GM19397 (cell line): ENCODE measurements around the gene ITPR2.
"Not testable (repeated sequence)": the region's sequence is repeated elsewhere in the genome, so short reads cannot be mapped to it uniquely, and the experiment has no call there.

Experiments
- ATAC-seq: cut with Tn5 transposase; IDR thresholded peaks from one replicate; pipeline ENCODE4 v1.9.1; 2021; ENCODE audit warnings: mild to moderate bottlenecking, moderate library complexity; ENCODE audit not compliant: unreplicated experiment

The ITPR2 gene

DNA sequence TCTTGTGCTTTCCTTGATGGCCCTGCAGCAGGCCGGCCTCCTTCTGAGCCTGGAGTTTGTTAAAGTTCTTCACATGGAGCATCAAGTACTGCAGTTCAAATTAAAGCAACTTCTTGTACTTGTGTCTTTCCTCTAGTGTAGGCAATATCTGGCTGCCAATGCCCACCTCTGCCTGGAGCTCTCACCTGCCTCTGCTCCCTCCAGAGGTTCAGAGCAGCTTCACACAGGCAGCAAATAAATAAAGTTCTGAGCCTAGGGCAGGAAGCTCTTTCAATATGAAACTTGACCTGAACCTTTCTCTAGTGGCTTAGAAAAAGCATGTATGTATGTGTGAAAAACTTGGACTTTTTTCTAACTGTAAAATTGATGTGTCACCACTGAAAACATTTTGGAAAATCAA is 65.9 kb downstream of the ITPR2 start:
- ATAC-seq = no peak

DNA sequence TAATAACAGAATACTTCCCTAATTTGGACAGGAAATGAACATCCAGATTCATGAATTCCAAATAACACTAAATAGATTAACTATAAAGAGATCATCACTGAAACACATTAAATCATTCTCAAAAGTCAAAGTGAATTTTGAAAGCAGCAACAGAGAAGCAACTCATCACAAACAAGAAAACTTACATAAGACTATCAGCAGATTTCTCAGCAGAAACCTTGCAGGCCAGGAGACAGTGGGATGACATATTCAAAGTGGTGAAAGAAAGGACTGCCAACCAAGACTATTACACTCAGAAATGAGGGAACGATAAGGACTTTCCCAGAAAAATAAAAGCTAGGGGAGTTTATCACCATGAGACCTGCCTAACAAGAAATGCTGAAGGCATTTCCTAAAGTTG is 70.8 kb downstream of the ITPR2 start:
- ATAC-seq = no peak

DNA sequence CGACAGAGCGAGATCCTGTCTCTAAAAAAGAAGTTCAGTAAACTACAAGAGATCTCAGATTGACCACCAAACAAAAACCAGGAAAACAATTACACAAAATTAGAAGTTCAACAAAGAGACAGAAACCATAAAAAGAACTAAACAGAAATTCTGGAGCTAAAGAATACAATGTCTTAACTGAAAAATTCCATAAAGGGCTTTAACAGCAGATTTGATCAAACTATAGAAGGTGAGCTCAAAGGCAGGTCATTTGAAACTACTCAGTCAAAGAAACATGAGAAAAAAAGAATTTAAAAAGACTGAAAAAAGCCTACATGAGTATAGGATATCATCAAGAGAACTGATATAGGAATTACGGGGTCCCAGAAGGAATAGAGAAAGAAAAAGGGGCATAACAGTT is 71.2 kb downstream of the ITPR2 start:
- no peak for ATAC-seq

DNA sequence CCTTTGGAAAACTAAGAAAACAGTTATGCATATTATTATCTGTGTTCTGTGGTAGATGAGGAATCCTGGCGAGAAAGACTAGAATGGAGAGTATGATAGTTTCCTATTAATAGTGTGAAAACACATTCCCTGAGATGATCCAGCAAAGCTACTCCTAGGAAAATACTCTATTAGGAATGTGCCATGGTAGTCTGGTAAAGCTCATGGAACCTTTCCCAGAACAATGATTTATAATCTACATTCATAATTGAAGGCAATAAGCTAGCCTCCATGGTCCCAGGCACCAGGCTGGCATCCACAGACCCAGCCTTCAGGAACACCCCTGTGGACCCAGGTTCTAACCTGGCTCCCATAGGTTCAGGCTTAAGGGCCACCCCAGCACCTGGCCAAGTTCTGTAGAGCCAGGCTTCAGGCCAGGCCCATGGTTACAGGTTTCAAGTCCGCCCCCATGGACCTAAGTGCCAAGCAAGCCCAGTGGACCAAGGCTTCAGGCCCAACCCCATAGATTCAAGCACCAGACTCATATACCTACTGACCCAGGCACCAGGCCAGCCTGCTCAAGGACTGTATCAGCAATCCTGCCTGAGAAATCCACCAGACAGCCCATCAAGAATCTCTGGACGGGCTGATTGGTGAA is 72.2 kb downstream of the ITPR2 start:
- ATAC-seq = no peak

DNA sequence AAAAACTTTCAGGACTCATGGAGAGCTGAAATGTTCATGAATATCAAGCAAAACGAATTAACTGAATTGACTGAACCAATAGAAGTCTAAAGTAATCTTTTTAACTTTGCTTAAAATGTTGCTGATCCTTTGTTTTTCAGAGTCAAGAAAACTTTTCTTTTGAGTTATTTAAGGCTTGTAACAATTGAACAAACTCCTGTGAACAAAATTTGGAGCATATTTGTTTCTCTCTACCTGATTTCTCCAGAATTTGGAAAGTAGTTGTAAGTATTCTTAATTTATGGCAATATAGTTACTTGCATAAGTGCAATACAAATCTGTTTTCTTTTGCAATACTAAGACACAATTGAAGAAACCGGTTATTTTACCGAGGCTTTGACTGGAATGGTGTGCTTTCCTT is 77.6 kb downstream of the ITPR2 start:
- not testable (repeated sequence) for ATAC-seq

DNA sequence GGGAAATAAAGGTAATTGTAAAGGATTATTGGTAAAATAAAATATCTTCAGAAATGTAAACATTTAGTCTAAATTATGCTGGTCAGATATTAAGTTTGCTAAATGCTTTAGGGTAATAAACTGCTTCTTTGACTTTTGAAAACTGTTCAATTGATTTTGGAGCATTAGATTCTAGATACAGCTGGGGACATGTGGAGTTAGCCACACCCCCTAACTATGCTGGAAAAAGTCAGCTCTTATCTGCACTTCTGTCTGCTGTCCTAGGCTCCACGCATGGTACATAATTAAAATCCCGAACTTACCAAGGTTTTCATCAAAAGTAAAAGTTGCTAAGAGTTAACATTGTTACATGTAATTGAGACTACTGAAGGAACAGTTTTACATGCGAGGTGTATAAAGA is 78.8 kb downstream of the ITPR2 start:
- ATAC-seq = no peak

DNA sequence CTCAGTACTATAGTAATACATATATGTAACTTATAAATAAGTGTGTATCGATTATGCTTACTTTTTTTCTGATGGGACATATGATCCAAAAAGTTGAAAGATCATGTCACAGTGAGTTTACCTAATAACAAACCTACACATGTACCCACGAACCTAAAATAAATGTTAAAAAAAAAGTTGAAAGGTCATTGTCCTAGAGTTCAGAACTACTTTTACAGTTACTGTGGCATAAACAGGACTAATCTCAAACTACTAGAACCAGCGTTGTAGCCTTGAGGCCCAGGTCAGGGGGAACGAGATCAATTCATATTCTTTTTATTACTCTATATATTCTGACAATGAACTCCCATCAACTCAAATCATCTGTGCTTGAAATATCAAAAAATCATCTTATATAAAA is 81.8 kb downstream of the ITPR2 start:
- ATAC-seq = no peak

DNA sequence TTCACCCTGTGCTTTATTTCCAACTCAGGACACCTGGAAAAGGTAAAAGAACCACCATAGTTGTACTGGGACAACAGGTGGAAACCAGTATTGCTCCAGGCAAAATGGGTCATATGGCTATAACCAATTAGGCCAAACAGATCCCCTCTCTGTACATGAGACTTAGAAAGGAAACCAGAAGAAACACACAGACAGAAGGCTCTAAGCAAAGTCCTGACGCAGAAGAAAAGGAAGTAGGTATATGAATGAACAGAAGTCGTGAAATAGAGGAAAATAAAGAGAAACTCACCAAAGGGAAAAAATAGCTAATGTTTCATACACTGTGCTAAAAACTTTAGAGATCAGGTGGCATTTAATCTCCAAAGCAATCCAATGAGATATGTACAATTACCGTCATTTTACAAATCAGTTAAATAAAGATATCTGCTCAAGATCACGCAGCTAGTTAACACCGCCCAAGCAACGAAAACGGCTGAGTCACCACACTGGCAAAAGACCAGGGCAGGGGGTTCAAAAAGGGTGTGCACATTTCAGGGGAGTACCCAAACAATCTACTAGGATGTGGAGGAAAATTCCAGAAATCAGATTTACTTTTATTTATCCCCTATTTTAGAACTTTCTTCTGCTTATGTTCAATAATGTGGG is 82.3 kb downstream of the ITPR2 start:
- ATAC-seq = peak; percentile 36

DNA sequence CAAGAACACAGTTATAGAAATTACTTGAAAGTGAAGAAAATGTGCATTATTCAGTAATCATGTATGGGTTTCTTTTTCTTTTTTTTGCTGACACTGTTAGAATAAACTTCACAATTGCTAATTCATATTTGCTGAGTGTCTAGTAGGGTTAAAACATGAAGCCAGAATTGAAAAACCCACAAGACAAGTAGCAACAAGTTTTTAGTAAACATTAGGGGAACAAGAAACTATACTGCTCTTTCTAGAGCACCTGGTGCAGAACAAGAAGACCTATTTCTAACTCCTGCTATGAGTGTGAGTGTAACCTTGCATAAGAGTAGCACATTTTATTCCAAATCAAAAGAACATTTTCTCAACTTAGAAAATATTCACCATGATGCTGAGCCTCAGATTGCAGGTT is 83.2 kb downstream of the ITPR2 start:
- ATAC-seq = peak; percentile 65

DNA sequence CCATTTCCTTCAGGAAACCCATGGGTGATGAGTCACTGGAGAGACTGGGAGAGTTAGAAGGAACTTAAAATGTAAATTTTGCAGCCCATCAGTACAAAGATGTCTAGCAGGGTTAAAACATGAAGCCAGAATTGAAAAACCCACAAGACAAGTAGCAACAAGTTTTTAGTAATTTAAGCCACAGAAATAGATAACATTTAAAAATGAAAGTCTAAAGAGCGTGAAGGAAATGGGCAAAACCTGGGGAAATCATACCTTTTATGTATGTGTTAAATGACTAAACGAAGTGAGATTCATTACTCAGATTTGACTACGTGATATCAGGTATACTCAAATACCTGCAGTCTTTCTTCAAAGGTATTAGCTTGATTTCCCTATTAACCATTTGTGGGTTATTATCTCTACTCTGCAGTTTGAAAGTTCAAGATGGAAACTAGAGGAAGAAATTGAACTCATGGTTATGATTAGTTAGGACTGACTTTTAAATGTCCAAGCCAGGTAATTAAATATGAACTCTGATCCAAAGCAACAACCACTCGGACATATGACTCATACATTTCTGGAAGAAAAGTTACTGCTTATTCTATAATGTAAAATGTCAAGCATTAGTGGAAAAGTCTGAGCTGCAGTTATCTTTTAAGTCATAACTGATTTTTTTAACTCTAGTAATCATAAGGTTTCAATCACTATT is 84.1 kb downstream of the ITPR2 start:
- ATAC-seq = no peak

DNA sequence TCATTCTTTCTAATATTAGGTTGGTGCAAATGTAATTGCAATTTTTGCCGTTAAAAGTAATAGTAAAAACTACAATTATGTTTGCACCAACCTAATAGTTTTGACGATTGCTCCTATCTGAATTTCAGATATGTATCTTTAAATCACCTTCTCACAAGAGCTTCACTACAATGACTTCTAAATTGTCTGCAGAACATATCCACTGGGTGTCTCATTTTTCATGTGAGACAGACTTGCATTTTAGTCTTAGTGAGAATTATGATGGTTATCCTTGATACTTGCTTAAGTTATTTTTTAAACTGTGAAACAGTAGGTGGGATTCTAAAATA is 84.6 kb downstream of the ITPR2 start:
- ATAC-seq = no peak

DNA sequence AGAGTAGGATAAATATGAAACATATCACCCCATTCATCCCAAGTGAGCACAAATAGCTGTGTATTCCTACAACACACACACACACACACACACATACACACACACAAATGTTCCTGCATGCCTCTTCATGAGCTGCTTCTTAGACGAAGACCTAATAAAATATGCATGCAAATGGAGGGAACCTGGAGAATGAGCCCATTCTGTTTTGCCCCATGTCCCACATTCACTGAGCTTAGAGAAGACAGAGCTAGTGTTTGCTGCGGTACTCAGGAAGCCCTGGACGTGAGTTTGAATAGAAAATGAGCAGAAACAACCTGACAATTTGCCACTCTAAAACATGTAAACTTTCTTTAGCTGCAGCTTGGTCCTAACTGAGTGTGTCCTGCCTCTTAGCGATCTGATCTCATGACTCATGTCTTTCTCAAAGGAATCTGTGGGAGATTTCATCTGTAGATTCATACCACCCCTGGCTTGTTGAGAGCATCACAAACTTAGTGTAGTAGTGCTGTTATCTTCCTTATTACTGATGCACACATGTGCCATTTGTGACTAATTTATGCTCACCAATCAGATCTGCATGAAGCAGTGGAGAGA is 86.8 kb downstream of the ITPR2 start:
- no peak for ATAC-seq

DNA sequence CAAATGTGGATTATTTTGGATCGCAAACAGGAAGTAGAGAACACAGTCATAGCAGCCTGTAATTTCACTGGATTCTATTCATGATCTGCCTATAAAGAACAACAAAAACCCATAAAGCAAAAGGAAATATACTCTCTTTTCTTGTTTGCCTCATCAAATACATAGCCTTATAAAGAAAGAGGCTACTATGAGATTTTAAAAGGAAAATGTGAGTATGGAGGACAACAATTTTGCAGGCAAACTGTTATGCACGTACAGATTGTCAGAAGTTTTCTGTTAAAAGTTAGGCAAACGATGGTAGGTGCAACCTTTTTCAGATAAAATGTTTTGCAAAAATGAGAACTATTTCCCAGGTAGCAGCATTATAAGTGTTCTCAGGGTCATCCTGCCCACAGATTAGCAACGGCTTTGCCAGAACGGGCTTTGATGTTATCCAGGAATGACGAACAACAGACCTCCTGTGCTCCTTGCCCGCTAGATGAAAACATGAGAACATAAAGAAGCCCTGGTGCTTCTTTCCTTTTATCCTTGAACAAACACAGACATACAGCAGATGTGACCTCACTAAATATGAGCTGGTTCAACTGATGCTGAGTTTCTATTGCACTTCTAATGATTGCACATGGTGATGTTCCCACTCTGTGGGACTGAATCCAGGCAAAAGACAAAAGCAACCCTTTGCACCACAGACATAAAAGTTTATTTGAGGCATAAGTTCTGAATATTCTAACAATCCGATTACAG is 88.1 kb downstream of the ITPR2 start:
- no peak for ATAC-seq

DNA sequence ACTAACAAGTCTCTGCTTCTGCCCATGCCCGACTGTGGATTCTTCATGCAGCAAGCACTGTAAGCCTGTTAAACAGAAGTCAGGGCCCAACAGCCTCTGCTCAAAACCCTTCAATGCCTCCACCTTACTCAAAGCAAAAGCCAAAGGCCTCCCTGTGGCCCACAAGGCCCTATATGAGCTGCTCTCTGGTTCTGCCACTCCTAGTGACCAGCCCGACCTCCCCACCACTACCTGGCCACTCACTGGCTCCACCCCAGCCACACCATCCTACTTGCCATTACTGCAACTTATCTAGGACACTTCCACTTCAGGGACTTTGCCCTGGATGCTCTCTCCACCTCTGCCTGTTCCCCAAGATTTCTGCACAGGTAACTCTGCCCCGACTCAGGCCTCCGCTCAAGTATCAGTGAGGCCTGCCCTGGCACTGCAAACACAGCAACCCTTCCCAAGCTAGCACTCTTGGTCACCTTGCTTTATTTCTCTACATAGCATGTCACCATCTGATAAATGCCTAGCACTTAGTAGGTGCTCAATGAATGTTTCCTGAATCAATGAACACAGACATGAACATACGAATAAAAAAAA is 88.9 kb downstream of the ITPR2 start:
- ATAC-seq = no peak

DNA sequence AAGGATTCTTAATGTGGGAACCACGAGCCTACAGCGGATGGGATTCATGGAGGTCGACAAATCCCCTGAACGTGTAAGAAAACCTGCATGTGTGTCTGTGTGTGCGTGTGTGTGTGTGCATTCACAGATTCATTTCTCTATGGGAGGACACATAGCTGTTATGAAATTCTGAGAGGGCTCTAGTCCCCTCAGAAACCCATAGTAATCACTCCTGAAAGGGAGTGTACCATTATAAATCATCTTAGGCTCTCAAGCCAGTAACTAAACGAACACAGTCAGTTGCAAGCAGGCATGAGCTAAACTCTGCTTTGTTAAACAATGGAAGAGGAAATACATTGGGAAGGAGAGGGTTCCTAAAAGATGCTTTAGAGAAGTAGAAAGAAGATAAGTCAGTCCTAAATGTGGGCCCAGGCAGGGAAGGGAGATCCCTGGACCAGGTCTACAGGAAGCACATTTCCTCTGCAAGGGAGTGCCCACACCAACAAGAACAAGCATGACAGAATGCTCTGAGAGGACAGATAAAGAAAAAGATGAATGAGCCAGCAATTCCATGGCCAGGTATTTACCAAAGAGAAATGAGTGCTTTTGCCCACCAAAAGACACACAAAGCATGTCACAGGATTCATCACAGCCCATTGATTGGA is 91.3 kb downstream of the ITPR2 start:
- no peak for ATAC-seq

DNA sequence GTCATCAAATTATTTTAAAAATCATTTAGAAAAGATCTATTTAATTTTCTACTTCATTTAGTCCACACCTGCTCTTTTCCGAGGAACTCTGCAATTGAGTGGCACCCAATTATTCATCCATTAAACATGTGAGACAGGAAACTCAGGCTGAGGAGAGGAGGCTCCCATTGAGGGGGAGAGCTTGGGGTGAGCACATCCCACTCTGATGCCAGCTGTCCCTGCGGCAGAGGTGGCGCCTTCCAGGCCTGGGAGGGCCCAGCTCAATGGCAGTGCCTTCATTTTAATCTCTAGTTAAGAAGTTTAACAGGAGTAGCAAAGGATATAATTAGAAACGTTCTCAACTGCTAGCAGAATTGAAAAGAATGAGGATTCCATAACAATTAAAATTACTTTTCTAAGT is 92.0 kb downstream of the ITPR2 start:
- no peak for ATAC-seq

DNA sequence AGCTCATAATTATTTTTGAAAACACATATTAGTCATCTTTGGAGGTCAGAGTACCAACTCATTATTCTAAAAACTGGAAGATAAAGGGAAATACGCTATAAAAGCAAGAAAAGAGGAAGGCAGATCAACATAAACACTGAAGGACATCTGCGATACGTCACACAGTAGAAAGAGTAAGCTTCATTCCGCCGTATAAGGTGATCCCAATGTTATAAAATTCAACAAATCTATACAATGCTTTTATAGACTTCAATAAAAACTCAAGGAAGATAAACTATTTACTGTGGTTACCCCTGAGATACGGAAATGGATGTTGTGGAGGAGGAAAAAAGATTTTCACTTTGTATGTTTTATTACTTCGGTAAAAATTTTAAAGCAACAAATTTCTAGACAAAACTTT is 92.6 kb downstream of the ITPR2 start:
- ATAC-seq = no peak

DNA sequence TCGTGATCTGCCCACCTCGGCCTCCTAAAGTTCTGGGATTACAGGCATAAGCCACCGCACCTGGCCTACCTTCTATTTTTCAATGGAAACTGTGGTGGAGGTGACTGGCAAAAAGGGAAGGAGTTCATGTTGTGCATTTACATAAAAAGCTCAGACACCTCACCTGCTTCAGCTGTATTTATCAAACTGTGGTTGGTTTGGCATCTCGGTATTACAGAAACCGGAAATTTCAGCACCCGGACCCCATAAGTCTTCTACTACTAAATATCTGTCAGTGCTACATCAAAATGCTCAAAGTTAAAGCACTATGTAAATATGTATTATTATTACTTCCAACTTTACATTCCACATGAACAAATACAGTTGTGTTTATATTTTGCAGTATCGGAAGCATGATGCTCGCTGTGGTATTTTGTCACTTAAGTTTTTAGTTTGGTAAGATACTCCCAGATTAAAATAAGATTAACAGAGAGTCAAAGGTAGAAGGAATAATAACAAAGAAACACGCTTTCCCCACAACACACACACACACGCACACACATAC is 95.4 kb downstream of the ITPR2 start:
- ATAC-seq = no peak

DNA sequence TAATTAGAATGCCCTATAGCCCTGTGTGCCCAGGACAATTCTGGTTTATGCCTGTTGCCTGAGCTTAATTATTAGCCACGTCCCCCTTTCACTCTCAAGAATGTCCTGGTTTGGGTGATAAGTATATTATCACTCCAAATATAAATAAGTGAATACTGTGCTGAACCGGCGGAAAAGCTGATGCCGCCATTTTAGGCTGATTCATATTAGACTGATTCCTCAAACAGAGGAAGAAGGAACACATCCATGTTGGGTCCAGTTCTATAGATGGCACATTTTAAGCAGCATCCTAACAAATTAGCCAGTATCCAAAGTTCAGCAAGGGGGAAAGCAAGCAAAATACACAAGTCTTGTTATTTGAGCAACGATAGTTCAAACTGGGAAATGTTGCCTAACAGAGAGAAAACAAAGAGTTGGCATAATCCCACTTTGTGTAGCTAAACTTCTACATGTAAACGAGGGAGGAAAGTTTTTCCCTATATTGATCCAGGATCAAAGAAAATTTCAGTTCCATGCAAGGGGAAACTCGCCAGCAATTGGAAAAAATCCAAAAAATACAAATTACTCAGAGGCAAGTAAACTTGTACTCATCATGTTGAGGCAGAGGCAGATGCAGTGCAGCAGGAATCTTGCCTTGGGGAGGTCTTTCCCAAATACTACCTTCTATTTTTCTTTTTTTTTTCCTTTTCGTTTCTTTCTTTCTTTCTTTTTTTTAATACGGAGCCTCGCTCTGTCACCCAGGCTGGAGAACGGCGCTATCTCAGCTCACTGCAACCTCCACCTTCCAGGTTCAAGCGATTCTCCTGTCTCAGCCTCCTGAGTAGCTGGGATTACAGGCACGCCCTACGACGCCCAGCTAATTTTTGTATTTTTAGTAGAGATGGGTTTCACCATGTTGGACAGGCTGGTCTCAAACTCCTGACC is 96.2 kb downstream of the ITPR2 start:
- ATAC-seq = no peak
